Measurements from ENCODE around the gene CDKAL1.

CDKAL1 gene

GRCh38 chr6:21258665-21259064, 724.4 kb downstream of the CDKAL1 start:
- no peak for DNase-seq (ENCODE audit: low spot score)

DNA sequence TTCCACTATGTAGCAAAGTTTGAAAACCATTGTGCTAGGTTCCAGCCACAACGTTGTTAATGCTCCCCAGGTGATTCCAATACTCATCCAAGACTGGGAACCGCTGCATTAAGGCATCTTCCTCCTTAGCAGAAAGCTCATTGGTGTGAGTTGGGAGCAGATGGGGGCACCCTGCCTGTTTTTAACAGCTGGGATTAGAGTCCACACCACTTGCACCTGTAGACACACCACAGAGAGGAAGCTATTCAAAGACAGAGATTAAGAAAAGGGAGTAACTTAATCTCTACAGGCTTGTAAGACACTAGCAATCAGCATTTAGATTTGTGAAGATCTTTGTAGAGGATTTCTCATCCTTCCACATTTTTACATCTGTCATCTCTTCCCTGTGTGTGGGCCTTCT, 725.4 kb downstream of the CDKAL1 start:
- DNase-seq (ENCODE audit: low spot score): no peak

GRCh38 chr6:21262504-21262903, 728.2 kb downstream of the CDKAL1 start:
- no peak for DNase-seq (ENCODE audit: low spot score)

DNA sequence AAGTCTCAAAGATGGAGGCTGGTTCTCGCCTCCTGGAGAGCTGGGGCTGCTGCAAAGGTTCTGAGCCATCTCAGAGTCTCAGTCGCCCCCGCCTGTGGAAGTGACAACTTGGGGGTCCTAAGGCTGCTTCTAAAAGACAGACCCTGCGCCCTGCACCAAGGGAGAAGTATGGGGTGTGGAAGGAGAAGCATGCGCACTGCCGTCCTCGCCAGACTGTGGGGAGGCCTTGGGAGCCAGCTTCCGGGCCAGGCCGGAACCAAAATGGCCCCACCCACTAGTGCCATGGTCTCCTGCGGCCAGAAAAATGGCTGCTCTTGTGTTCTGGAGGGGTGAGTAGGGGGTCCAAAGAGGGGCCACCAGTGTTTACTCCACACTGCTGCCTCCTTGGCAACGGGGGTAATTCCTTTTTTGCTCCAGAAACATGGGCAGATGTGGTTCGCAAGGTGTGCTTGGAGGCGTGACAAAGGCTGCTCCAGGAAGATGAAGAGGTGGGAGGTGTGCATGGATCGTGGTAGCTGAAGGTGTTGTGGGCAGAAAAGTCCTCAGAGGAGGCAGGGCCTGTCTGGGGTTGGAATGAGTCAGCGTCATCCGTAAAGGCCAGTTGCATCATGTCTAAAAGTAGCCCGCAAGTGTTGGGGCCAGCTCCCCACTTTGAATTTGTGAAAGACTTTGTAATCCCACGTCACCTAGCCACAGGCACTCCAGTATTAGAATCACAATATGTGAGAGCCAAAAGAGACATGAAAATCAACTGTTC, 729.5 kb downstream of the CDKAL1 start:
- DNase-seq (ENCODE audit: low spot score): peak; percentile 12

- peak; percentile 47 for DNase-seq (ENCODE audit: low spot score)
Observed at GRCh38 chr6:21264288-21265033, 730.2 kb downstream of the CDKAL1 start.

GRCh38 chr6:21265034-21265729, 730.9 kb downstream of the CDKAL1 start:
- DNase-seq (ENCODE audit: low spot score): no peak

DNA sequence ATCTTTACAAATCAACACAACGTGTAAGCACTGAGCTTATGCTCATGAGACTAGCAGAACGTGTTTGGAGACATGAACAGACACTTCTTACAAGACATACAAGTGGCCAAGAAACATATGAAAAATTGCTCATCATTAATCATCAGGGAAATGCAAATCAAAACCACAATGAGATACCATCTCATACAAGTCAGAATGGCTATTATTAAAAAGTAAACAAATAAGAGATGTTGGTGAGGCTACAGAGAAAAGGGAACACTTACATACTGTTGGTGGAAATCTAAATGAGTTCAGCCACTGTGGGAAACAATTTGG, 731.4 kb downstream of the CDKAL1 start:
- no peak for DNase-seq (ENCODE audit: low spot score)

- no peak for DNase-seq (ENCODE audit: low spot score)
Observed at GRCh38 chr6:21270636-21271201, 736.5 kb downstream of the CDKAL1 start.

DNA sequence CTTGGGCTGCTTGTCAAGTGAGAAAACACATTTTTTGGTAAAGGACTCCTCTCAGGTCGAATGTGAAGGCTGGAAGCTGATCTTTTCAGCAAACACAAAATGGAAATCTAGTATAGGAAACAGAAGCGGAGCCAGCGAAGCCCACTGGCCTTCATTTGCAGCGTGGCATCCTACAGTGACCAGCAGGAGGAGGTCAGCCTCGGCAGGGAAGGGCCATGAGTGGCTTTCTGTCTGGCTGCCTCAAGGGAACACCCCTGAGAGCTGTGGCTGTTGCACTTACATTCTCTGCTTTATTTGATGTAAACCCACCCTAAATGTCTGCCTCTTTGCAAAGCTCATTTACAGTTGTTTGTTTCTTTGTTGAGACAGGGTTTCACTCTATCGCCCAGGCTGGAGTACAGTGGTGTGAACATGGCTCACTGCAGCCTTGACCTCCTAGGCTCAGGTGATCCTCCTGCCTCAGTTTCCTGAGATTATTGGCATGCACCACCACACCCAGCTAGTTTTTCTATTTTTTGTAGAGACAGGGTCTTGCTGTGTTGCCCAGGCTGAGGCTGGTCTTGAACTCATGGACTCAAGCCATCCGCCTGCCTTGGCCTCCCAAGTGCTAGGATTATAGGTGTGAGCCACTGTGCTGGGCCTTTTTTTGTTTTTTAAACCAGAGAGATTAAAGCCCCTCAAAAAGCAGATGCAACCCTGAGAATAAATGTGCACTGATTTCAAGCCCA, 737.3 kb downstream of the CDKAL1 start:
- no peak for DNase-seq (ENCODE audit: low spot score)

- no peak for DNase-seq (ENCODE audit: low spot score)
Observed at GRCh38 chr6:21273451-21273850, 739.2 kb downstream of the CDKAL1 start.

- DNase-seq (ENCODE audit: low spot score): no peak
Observed at GRCh38 chr6:21274851-21275250, 740.6 kb downstream of the CDKAL1 start.

- DNase-seq (ENCODE audit: low spot score): no peak
Observed at GRCh38 chr6:21277601-21278374, 743.5 kb downstream of the CDKAL1 start.

DNA sequence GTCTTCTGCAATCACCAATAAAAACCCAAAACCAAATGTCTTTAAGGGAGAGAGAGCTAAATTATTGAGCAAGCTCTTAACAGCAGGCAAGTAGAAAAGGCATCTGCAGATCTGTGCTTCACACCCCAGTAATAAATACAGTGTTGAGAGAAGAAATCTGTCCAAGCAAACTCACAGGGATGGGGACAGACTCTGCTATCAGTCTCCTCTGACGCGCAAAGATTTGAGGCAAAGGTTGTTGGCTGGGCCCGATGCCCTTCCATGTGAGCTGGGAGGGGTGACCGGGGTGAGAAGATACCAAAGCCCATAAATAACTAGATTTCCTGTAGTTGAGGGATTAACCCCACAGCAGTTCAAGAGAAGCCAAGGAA, 744.1 kb downstream of the CDKAL1 start:
- no peak for DNase-seq (ENCODE audit: low spot score)

GRCh38 chr6:21279619-21280018, 745.4 kb downstream of the CDKAL1 start:
- no peak for DNase-seq (ENCODE audit: low spot score)

DNA sequence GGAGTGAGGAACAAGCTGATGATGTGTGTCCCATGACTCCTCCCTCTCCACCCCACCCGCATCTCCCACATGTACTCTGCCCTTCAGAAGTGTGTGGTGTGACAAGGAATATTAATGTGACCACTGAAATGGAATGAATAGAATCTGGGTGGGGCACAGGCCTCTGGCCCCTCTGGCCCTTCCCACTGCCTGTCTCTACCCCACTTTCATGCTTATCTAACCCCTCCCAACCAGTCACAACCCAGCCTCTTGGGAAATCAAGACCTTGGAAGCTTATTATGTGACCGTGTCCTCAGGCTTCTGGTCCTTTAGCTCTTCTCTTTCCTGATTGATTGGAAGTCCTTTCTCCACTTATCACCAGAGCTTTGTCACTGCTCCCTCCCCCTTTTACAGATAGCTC, 747.1 kb downstream of the CDKAL1 start:
- DNase-seq (ENCODE audit: low spot score): no peak
